IMR-90 (cell line): ENCODE results near the gene GALNT7. TPM values are rescaled to one million over a fixed set of nuclear protein-coding genes. Genes with fewer than 3 reads are reported as not detected.

Experiments used
- ATAC-seq: fragments of 200-7000 bp; cut with Tn5 transposase; 2 replicates; pipeline ENCODE4 v1.9.1; 2020; ENCODE audit warnings: low read depth, mild to moderate bottlenecking, moderate library complexity
- BruUV-seq: library from RNA; stranded (reverse); fragments of 400-500 nt; replicated peaks from 2 replicates; lab custom pipeline; 2021; lab: Mats Ljungman, UMichigan
- CTCF ChIA-PET: fragments of 300-600 bp; formaldehyde crosslinking; extraction: SDS; loops from one replicate; lab custom pipeline; 2021; ENCODE audit warnings: antibody characterized with exemption; lab: Yijun Ruan, JAX
- POLR2A ChIA-PET: fragments of 300-600 bp; sonication (Branson Sonifier 250); formaldehyde crosslinking; loops from one replicate; lab custom pipeline; 2022; ENCODE audit warnings: antibody characterized with exemption; ENCODE audit not compliant: unreplicated experiment; lab: Charles Lee
- DNase-seq: peaks from one replicate; pipeline ENCODE4 v3.0.0; 2013
- H2AFZ ChIP-seq: replicated peaks from 2 replicates; pipeline ENCODE3; 2013; ENCODE audit warnings: low read length, mild to moderate bottlenecking; ENCODE audit not compliant: poor library complexity
- H2AK5ac ChIP-seq: 2 replicates; pipeline ENCODE4 v1.6.1; 2013; ENCODE audit warnings: low read depth, low read length, inconsistent platforms
- H2AK9ac ChIP-seq: replicated peaks from 2 replicates; pipeline ENCODE3; 2013; ENCODE audit warnings: mild to moderate bottlenecking, low read depth, low read length, moderate library complexity; ENCODE audit not compliant: poor library complexity
- H2BK120ac ChIP-seq: 2 replicates; pipeline ENCODE4 v1.6.1; 2013; ENCODE audit warnings: low read depth, low read length, inconsistent platforms
- H2BK15ac ChIP-seq: 3 replicates; pipeline ENCODE4 v1.6.1; 2013; ENCODE audit warnings: low read depth, low read length, inconsistent platforms
- H2BK20ac ChIP-seq: 2 replicates; pipeline ENCODE4 v1.6.1; 2013; ENCODE audit warnings: low read depth, mild to moderate bottlenecking, inconsistent platforms, low read length, moderate library complexity
- H2BK5ac ChIP-seq: 2 replicates; pipeline ENCODE4 v1.6.1; 2013; ENCODE audit warnings: mild to moderate bottlenecking, low read depth, low read length, inconsistent platforms; ENCODE audit not compliant: poor library complexity, severe bottlenecking
- H3K14ac ChIP-seq: replicated peaks from 2 replicates; pipeline ENCODE4 v1.6.1; 2013; ENCODE audit warnings: low read depth, low read length, inconsistent platforms
- H3K18ac ChIP-seq: 2 replicates; pipeline ENCODE4 v1.6.1; 2013; ENCODE audit warnings: low read depth, low read length, control low read depth
- H3K23ac ChIP-seq: 2 replicates; pipeline ENCODE4 v1.6.1; 2013; ENCODE audit warnings: low read depth, low read length, inconsistent platforms
- H3K27ac ChIP-seq: 2 replicates; pipeline ENCODE4 v1.5.1; 2013; ENCODE audit warnings: mild to moderate bottlenecking, control low read depth, low read length; ENCODE audit not compliant: insufficient read depth
- H3K27me3 ChIP-seq: 2 replicates; pipeline ENCODE4 v1.6.1; 2013; ENCODE audit warnings: low read length; ENCODE audit not compliant: control insufficient read depth, insufficient read depth
- H3K36me3 ChIP-seq: 2 replicates; pipeline ENCODE4 v1.6.1; 2013; ENCODE audit warnings: low read length, mixed read lengths; ENCODE audit not compliant: control insufficient read depth, insufficient read depth
- H3K4ac ChIP-seq: 2 replicates; pipeline ENCODE4 v1.6.1; 2013; ENCODE audit warnings: low read depth, low read length, inconsistent platforms
- H3K4me1 ChIP-seq: 2 replicates; pipeline ENCODE4 v1.6.1; 2013; ENCODE audit warnings: low read length, mixed read lengths; ENCODE audit not compliant: control insufficient read depth, insufficient read depth
- H3K4me2 ChIP-seq: 2 replicates; pipeline ENCODE4 v1.6.1; 2013; ENCODE audit warnings: low read depth, mild to moderate bottlenecking, control low read depth, low read length, moderate library complexity
- H3K4me3 ChIP-seq: 2 replicates; pipeline ENCODE4 v1.5.1; 2013; ENCODE audit warnings: low read depth, mild to moderate bottlenecking, control low read depth, low read length, moderate library complexity; ENCODE audit not compliant: insufficient read depth
- H3K56ac ChIP-seq: 2 replicates; pipeline ENCODE4 v1.6.1; 2013; ENCODE audit warnings: low read length, inconsistent platforms; ENCODE audit not compliant: insufficient read depth; ENCODE audit errors: extremely low read depth
- H3K79me1 ChIP-seq, 2 experiments: 2 replicates each; pipeline ENCODE4 v1.6.1; 2013; ENCODE audit warnings: low read length in 2 of 2, inconsistent platforms in 1 of 2, low read depth in 1 of 2
- H3K9ac ChIP-seq: 2 replicates; pipeline ENCODE4 v1.6.1; 2013; ENCODE audit warnings: low read depth, low read length, control low read depth
- H3K9me1 ChIP-seq: 2 replicates; pipeline ENCODE4 v1.6.1; 2013; ENCODE audit warnings: low read length, inconsistent platforms; ENCODE audit not compliant: insufficient read depth
- H3K9me3 ChIP-seq: 2 replicates; pipeline ENCODE4 v1.6.1; 2013; ENCODE audit warnings: low read length; ENCODE audit not compliant: control insufficient read depth, insufficient read depth
- H4K20me1 ChIP-seq: 2 replicates; pipeline ENCODE4 v1.6.1; 2013; ENCODE audit warnings: low read length, inconsistent platforms; ENCODE audit not compliant: insufficient read depth
- H4K5ac ChIP-seq: 2 replicates; pipeline ENCODE4 v1.6.1; 2013; ENCODE audit warnings: mild to moderate bottlenecking, low read depth, low read length, control low read depth
- H4K8ac ChIP-seq, 2 experiments: 2 replicates each; pipeline ENCODE4 v1.6.1; 2013; ENCODE audit warnings: low read depth in 2 of 2, low read length in 2 of 2, control low read depth in 1 of 2, inconsistent platforms in 1 of 2
- H4K91ac ChIP-seq: 2 replicates; pipeline ENCODE4 v1.6.1; 2013; ENCODE audit warnings: low read depth, low read length, inconsistent platforms; ENCODE audit not compliant: insufficient read depth
- CEBPB ChIP-seq: IDR thresholded peaks from 2 replicates; pipeline ENCODE4 v1.6.1; 2012; ENCODE audit warnings: low read depth, low read length, improper control_type of control experiment
- FOS ChIP-seq: fragments of 150-350 bp; IDR thresholded peaks from 2 replicates; pipeline ENCODE4 v1.6.1; 2016; ENCODE audit warnings: low read depth, low read length
- POLR2A ChIP-seq: IDR thresholded peaks from 2 replicates; pipeline ENCODE4 v1.6.1; 2012; ENCODE audit warnings: mild to moderate bottlenecking, low read depth, low read length
- SMC3 ChIP-seq: fragments of 150-350 bp; IDR thresholded peaks from 2 replicates; pipeline ENCODE4 v1.6.1; 2016; ENCODE audit warnings: low read depth, mild to moderate bottlenecking, antibody characterized with exemption, low read length, moderate library complexity
- WGBS, 2 experiments: methylation state at CpG; one replicate each; pipeline versions ENCODE4 v1.1.5 to v1.1.7; 2013; ENCODE audit warnings: missing lambda C conversion rate in 2 of 2; ENCODE audit not compliant: insufficient read length in 1 of 2; ENCODE audit errors: extremely low coverage in 2 of 2; 5-methylcytosine and 5-hydroxymethylcytosine counted together
- dilution Hi-C: fragments of 300-500 bp; cut with HindIII; formaldehyde crosslinking; loops from one replicate; pipeline ENCODE4 v1.14.3; 2018; ENCODE audit warnings: low sequenced_read_pairs; ENCODE audit not compliant: unreplicated experiment
- in situ Hi-C: fragments of 300-500 bp; cut with MboI; formaldehyde crosslinking; loops from 3 replicates; pipeline ENCODE4 v1.14.3; 2019; ENCODE audit warnings: low sequenced_read_pairs, inconsistent platforms, mixed read lengths
- intact Hi-C: fragments of 100-400 bp; cut with micrococcal nuclease; formaldehyde crosslinking; loops from 2 replicates; pipeline ENCODE4 v1.10.0; 2022
- polyA plus RNA-seq, 3 experiments: library from polyadenylated mRNA; depleted of rRNA; stranded (reverse); fragments of >200 nt; gene quantifications; 2 replicates each; pipeline ENCODE4 v1.2.3, GENCODE V29; 2012; ENCODE audit warnings: low replicate concordance in 1 of 3
- total RNA-seq: library from RNA; depleted of rRNA; stranded (reverse); fragments of >200 nt; gene quantifications from 2 replicates; pipeline ENCODE4 v1.2.3, GENCODE V29; 2012

The GALNT7 gene
- total and polyA plus RNA-seq, 2 of the 4 experiments (the other 2 are of a cell fraction), result 19.1 to 31.2 TPM

- Histone ChIP-seq H4K20me1 (no peaks in the 10 kb centered on the region; the same call in 1 of the 2 replicates), H4K8ac (no peak overlapping the region), H2BK120ac (no peak overlapping the region), H3K27me3 (no peaks in the 10 kb centered on the region), H2BK20ac (no peak overlapping the region), H3K36me3 (no peaks in the 10 kb centered on the region), H3K4me1 (no peaks in the 10 kb centered on the region), H3K4me3 (no peak overlapping the region), H3K27ac (no peak overlapping the region), H2BK5ac (no peak overlapping the region), H2AK5ac (no peak overlapping the region), H3K9ac (no peak overlapping the region), H3K56ac (no peak overlapping the region), H3K4ac (no peak overlapping the region), H2AFZ (no peak overlapping the region), H3K18ac (no peak overlapping the region), H4K91ac (no peak overlapping the region), H3K4me2 (no peak overlapping the region), H3K79me1 (no peaks in the 10 kb centered on the region), H3K9me3 (peaks cover 20% of the 10 kb centered on the region), H2AK9ac (no peak overlapping the region), H3K23ac (no peak overlapping the region), H3K14ac (no peak overlapping the region), H3K9me1 (no peaks in the 10 kb centered on the region), H4K5ac (no peak overlapping the region), H2BK15ac (no peak overlapping the region)
- ATAC-seq (no peak), DNase-seq (no peak)
- ChIA-PET CTCF (interaction anchor here (0.9 to 1.1 kb wide), 2 partner anchors 7 to 19 kb away, joined by 3 read pairs; no protein-coding TSS in a partner anchor), POLR2A (no interaction called here)
- no CpG with 5 or more reads among the region's 3 CpGs for WGBS, 2 experiments
- TF ChIP-seq POLR2A (no peak), FOS (no peak), CEBPB (no peak), SMC3 (no peak)
- intact Hi-C loops, result no loop called here
- in situ Hi-C loops, result no loop called here
- BruUV-seq, result no TSS peak
- dilution Hi-C loops, result no loop called here
These were observed 114.0 kb downstream of the GALNT7 start for GRCh38 chr4:173282626-173283025.
